ENCODE data around the gene SLC35B1. TPM values are rescaled to one million over a fixed set of nuclear protein-coding genes. Genes with fewer than 3 reads are reported as not detected.

SLC35B1 gene
- total and polyA plus RNA-seq, 10 of the 15 experiments (the other 5 are each of a cell fraction or from before 2014, with no cell fraction given) = 40.0 to 113 (median 51.6) TPM

GRCh38 chr17:49703557-49704277 is 4.0 kb downstream of the SLC35B1 start:
- FAIRE-seq (no peak), DNase-seq (ENCODE audit: low read depth, low spot score) (no peak), ATAC-seq (no peak)
- H3K36me3 ChIP-seq (ENCODE audit: control insufficient read depth in 2 of 2, insufficient read depth in 2 of 2, low read length in 1 of 2) = peaks cover 17 to 25% of the 10 kb centered on the region in 2 experiments
- ChIA-PET SMC1A (ENCODE audit: uncharacterized antibody, unreplicated experiment) (interaction anchor here (0.6 to 1.8 kb wide), 7 partner anchors 59 to 146 kb away, joined by 3 to 7 read pairs (median 4); partner anchors contain the start of gene FAM117A), POLR2A (no interaction called here), RAD21 (ENCODE audit: unreplicated experiment) (interaction anchor here (1.0 to 3.7 kb wide), 7 partner anchors 8 to 148 kb away, joined by 3 to 15 read pairs (median 6); no protein-coding TSS in a partner anchor), CTCF (interaction anchor here (0.5 to 21.7 kb wide), 16 partner anchors 8 to 293 kb away, joined by 3 to 483 read pairs (median 4); partner anchors contain the start of genes KAT7 and NXPH3)
- no peaks in the 10 kb centered on the region for H3K9me3 ChIP-seq (replicated peaks; ENCODE audit: control insufficient read depth, insufficient read depth, low read length)
- BruUV-seq (replicated peaks) = no TSS peak
- no peak overlapping the region for H2AFZ ChIP-seq (ENCODE audit: control insufficient read depth, low read depth, low read length)
- no peaks in the 10 kb centered on the region for H3K27me3 ChIP-seq (replicated peaks in 1 of 2; ENCODE audit: control insufficient read depth in 2 of 2, insufficient read depth in 2 of 2, low read length in 1 of 2)
- peaks cover 12% of the 10 kb centered on the region for H3K79me2 ChIP-seq (ENCODE audit: control insufficient read depth, insufficient read depth, low read length)
- H3K27ac ChIP-seq (ENCODE audit: control insufficient read depth, insufficient read depth) = no peak overlapping the region
- intact Hi-C loops (cut with micrococcal nuclease; ENCODE audit: unreplicated experiment) (loop anchor here (10.0 kb wide), 1 partner anchor 291 kb away; the partner anchor contains the start of gene DLX3), in situ Hi-C loops (cut with MboI) (loop anchor here (10.0 kb wide), 1 partner anchor 291 kb away; the partner anchor contains the start of gene DLX3)
- H3K9ac ChIP-seq (ENCODE audit: control insufficient read depth, insufficient read depth, low read length) = no peak overlapping the region
- H3K4me1 ChIP-seq (ENCODE audit: control insufficient read depth, insufficient read depth, low read length) = 0 out of 2 replicates have a peak, but pooled peaks cover 3% of the 10 kb centered on the region
- no peak overlapping the region for H3K4me3 ChIP-seq
- 55% methylated on average over 6 of the region's 6 CpGs for WGBS (ENCODE audit: insufficient coverage, insufficient replicate concordance, low lambda C conversion rate, missing lambda C conversion rate)
- TF ChIP-seq GABPA (IDR thresholded peaks at IDR 0.05; ENCODE audit: low read depth) (no peak), CTCF (IDR thresholded peaks at IDR 0.05 in 2 of 3, conservative IDR thresholded peaks at IDR 0.05 in 1 of 3; ENCODE audit: control insufficient read depth in 2 of 3, extremely low read depth in 1 of 3, insufficient read depth in 1 of 3, low read depth in 3 of 3, low read length in 3 of 3) (peak; percentile 61 to 77 (median 72)), ZNF207 (IDR thresholded peaks at IDR 0.05; ENCODE audit: borderline replicate concordance) (no peak), HDAC6 (IDR thresholded peaks at IDR 0.05; ENCODE audit: unreplicated experiment) (no peak), RAD21 (IDR thresholded peaks at IDR 0.05; ENCODE audit: insufficient read depth, low read depth, low read length) (peak; percentile 53), RCOR1 (conservative IDR thresholded peaks at IDR 0.05; ENCODE audit: low read depth, low read length) (no peak), ZNF217 (IDR thresholded peaks at IDR 0.05) (no peak), SMC3 (IDR thresholded peaks at IDR 0.05; ENCODE audit: borderline replicate concordance, low read length) (peak; percentile 77; the same call in 1 of the 2 replicates)
- H4K20me1 ChIP-seq (ENCODE audit: control insufficient read depth, insufficient read depth) = no peaks in the 10 kb centered on the region
- no peak overlapping the region for H3K4me2 ChIP-seq (ENCODE audit: control insufficient read depth, insufficient read depth)
